H9 (cell line): ENCODE measurements around the gene RIPOR1. TPM values are rescaled to one million over a fixed set of nuclear protein-coding genes. Genes with fewer than 3 reads are reported as not detected.
A peak's percentile ranks its signal among the peaks of the same experiment; 100 is the strongest.

Experiments
- DNase-seq: peaks from one replicate; pipeline ENCODE4 v3.0.0-alpha.2; 2017
- H2AFZ ChIP-seq: one replicate; pipeline ENCODE4 v1.6.1; 2013; ENCODE audit warnings: mild to moderate bottlenecking, low read length, control low read depth, moderate library complexity
- H2AK5ac ChIP-seq: 2 replicates; pipeline ENCODE4 v1.6.1; 2013; ENCODE audit warnings: low read length, control low read depth, mixed read lengths; ENCODE audit not compliant: insufficient read length
- H2BK120ac ChIP-seq: one replicate; pipeline ENCODE4 v1.6.1; 2013; ENCODE audit warnings: low read depth, mild to moderate bottlenecking, low read length, control low read depth, inconsistent platforms; ENCODE audit not compliant: poor library complexity, severe bottlenecking
- H2BK12ac ChIP-seq: 2 replicates; pipeline ENCODE4 v1.6.1; 2013; ENCODE audit warnings: low read length, control low read depth, mixed read lengths, low read depth; ENCODE audit not compliant: insufficient read length
- H2BK15ac ChIP-seq: 2 replicates; pipeline ENCODE4 v1.6.1; 2013; ENCODE audit warnings: low read depth, low read length, control low read depth
- H2BK20ac ChIP-seq: one replicate; pipeline ENCODE4 v1.6.1; 2013; ENCODE audit warnings: low read depth, mild to moderate bottlenecking, low read length, control low read depth, inconsistent platforms; ENCODE audit not compliant: poor library complexity, severe bottlenecking
- H2BK5ac ChIP-seq: 2 replicates; pipeline ENCODE4 v1.6.1; 2013; ENCODE audit warnings: low read length, control low read depth, mixed read lengths; ENCODE audit not compliant: insufficient read length
- H3K14ac ChIP-seq: 2 replicates; pipeline ENCODE4 v1.6.1; 2013; ENCODE audit warnings: low read length, control low read depth; ENCODE audit not compliant: insufficient read depth
- H3K18ac ChIP-seq: 2 replicates; pipeline ENCODE4 v1.6.1; 2013; ENCODE audit warnings: low read depth, mild to moderate bottlenecking, mixed read lengths, low read length, control low read depth; ENCODE audit not compliant: insufficient read length
- H3K23ac ChIP-seq: 2 replicates; pipeline ENCODE4 v1.6.1; 2013; ENCODE audit warnings: low read length, control low read depth, mixed read lengths, low read depth; ENCODE audit not compliant: insufficient read length
- H3K23me2 ChIP-seq: 2 replicates; pipeline ENCODE4 v1.6.1; 2013; ENCODE audit warnings: low read depth, mild to moderate bottlenecking, mixed read lengths, low read length, control low read depth; ENCODE audit not compliant: insufficient read length, poor library complexity, severe bottlenecking
- H3K27ac ChIP-seq: 2 replicates; pipeline ENCODE4 v1.5.1; 2013; ENCODE audit warnings: low read length, control low read depth, mixed read lengths, low read depth; ENCODE audit not compliant: insufficient read length
- H3K27me3 ChIP-seq: 2 replicates; pipeline ENCODE4 v1.6.1; 2013; ENCODE audit warnings: low read length, control low read depth, inconsistent platforms; ENCODE audit not compliant: insufficient read depth
- H3K4ac ChIP-seq: 2 replicates; pipeline ENCODE4 v1.6.1; 2013; ENCODE audit warnings: low read depth, mild to moderate bottlenecking, control low read depth, inconsistent platforms, low read length, moderate library complexity
- H3K4me1 ChIP-seq: 2 replicates; pipeline ENCODE4 v1.6.1; 2013; ENCODE audit warnings: low read length, control low read depth, inconsistent platforms; ENCODE audit not compliant: insufficient read depth
- H3K4me2 ChIP-seq: 2 replicates; pipeline ENCODE4 v1.6.1; 2013; ENCODE audit warnings: low read length, control low read depth, mixed read lengths; ENCODE audit not compliant: insufficient read length, insufficient read depth
- H3K56ac ChIP-seq: 2 replicates; pipeline ENCODE4 v1.6.1; 2013; ENCODE audit warnings: low read depth, mild to moderate bottlenecking, mixed read lengths, low read length, control low read depth; ENCODE audit not compliant: insufficient read length
- H3K79me1 ChIP-seq: 2 replicates; pipeline ENCODE4 v1.6.1; 2013; ENCODE audit warnings: low read depth, mild to moderate bottlenecking, moderate library complexity, low read length, control low read depth, inconsistent platforms; ENCODE audit not compliant: insufficient read depth, poor library complexity, severe bottlenecking
- H3K79me2 ChIP-seq: 2 replicates; pipeline ENCODE4 v1.6.1; 2013; ENCODE audit warnings: low read length, control low read depth, inconsistent platforms; ENCODE audit not compliant: insufficient read depth
- H3K9ac ChIP-seq: 2 replicates; pipeline ENCODE4 v1.6.1; 2013; ENCODE audit warnings: low read length, control low read depth, mixed read lengths; ENCODE audit not compliant: insufficient read length; ENCODE audit errors: extremely low read depth
- H3K9me3 ChIP-seq: one replicate; pipeline ENCODE4 v1.6.1; 2013; ENCODE audit warnings: low read depth, low read length, inconsistent platforms; ENCODE audit not compliant: control insufficient read depth
- H3T11ph ChIP-seq: one replicate; pipeline ENCODE4 v1.6.1; 2013; ENCODE audit warnings: mild to moderate bottlenecking, low read length, control low read depth, inconsistent platforms
- H4K20me1 ChIP-seq: one replicate; pipeline ENCODE4 v1.6.1; 2013; ENCODE audit not compliant: control insufficient read depth, insufficient read length, insufficient read depth
- H4K5ac ChIP-seq: 2 replicates; pipeline ENCODE4 v1.6.1; 2013; ENCODE audit warnings: low read depth, mild to moderate bottlenecking, mixed read lengths, low read length, control low read depth; ENCODE audit not compliant: insufficient read length
- H4K8ac ChIP-seq: replicated peaks from 2 replicates; pipeline ENCODE4 v1.6.1; 2013; ENCODE audit warnings: low read length, control low read depth, mixed read lengths, low read depth; ENCODE audit not compliant: insufficient read length
- H4K91ac ChIP-seq: 2 replicates; pipeline ENCODE4 v1.6.1; 2013; ENCODE audit warnings: low read depth, mild to moderate bottlenecking, moderate library complexity, mixed read lengths, low read length, control low read depth; ENCODE audit not compliant: insufficient read length
- H3K27ac Mint-ChIP-seq, 3 experiments: 2 replicates in 2 of 3; 3 replicates in 1 of 3; pipeline ENCODE4 v1.8.0; 2020 to 2021; ENCODE audit warnings: mixed read lengths in 3 of 3, mild to moderate bottlenecking in 1 of 3, moderate library complexity in 1 of 3
- H3K27me3 Mint-ChIP-seq: 2 replicates; pipeline ENCODE4 v1.8.0; 2021; ENCODE audit warnings: low read depth, mild to moderate bottlenecking, moderate library complexity, mixed read lengths
- H3K36me3 Mint-ChIP-seq, 3 experiments: 2 replicates in 2 of 3; 3 replicates in 1 of 3; pipeline ENCODE4 v1.8.0; 2020 to 2021; ENCODE audit warnings: low read depth in 3 of 3, mixed read lengths in 3 of 3; ENCODE audit not compliant: insufficient read depth in 1 of 3
- H3K4me1 Mint-ChIP-seq, 2 experiments: 2 replicates each; pipeline ENCODE4 v1.8.0; 2020; ENCODE audit warnings: mixed read lengths in 2 of 2
- H3K4me3 Mint-ChIP-seq, 2 experiments: 2 replicates in 1 of 2; 3 replicates in 1 of 2; pipeline ENCODE4 v1.8.0; 2020 to 2021; ENCODE audit warnings: mild to moderate bottlenecking in 2 of 2, mixed read lengths in 2 of 2, moderate library complexity in 1 of 2
- H3K9me3 Mint-ChIP-seq, 2 experiments: 2 replicates in 1 of 2; 3 replicates in 1 of 2; pipeline ENCODE4 v1.8.0; 2020; ENCODE audit warnings: mild to moderate bottlenecking in 2 of 2, mixed read lengths in 2 of 2, moderate library complexity in 1 of 2
- WGBS: extraction: QIAGEN DNeasy Blood & Tissue Kit; methylation state at CpG from one replicate; pipeline ENCODE4 v1.1.7; 2013; ENCODE audit warnings: missing lambda C conversion rate, low lambda C conversion rate, mixed read lengths; ENCODE audit not compliant: insufficient read length; ENCODE audit errors: extremely low coverage; 5-methylcytosine and 5-hydroxymethylcytosine counted together
- total RNA-seq: library from RNA; stranded (reverse); gene quantifications from 2 replicates; pipeline ENCODE4 v1.2.1, GENCODE V29; 2021
- TF ChIP-seq, protein P1 (sequence below): fragments of 200-600 bp; sonication (generic); conservative IDR thresholded peaks from 3 replicates; pipeline ENCODE4 v1.8.0; 2021; ENCODE audit warnings: antibody characterized with exemption, mild to moderate bottlenecking

The RIPOR1 gene
- total RNA-seq, 1 experiment from 2014 or later, result 14.3 TPM

DNA sequence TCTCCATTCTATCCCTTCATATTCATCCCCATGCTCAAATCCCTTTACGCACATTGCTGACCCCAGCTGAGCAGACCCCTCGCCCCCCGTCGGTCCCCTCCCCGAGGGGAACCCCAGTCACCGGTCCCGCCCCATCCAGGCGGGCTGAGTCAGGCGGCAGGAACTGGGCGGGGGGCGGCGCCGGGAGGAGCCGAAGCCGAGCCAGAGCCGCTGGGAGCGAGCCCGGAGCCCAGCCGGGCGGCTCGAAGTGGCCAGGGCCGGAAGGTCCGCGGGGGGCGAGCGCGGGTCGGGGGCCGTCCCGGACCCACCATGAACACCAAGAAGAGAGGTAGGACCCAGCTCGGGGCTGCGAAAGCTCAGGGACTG lies 8.6 kb downstream of the RIPOR1 start:
- no peak overlapping the region for H2BK120ac ChIP-seq
- Mint-ChIP-seq H3K4me3 (peak overlapping the region; percentile 66 to 84), H3K27ac (no peak overlapping the region), H3K36me3 (peaks cover 0 to 19% (median 2%) of the 10 kb centered on the region in 3 experiments; a peak in 3 of 7 replicates), H3K27me3 (peaks cover 92% of the 10 kb centered on the region), H3K4me1 (peaks cover 15 to 24% of the 10 kb centered on the region in 2 experiments), H3K9me3 (no peaks in the 10 kb centered on the region; a peak in 2 of 5 replicates)
- H3K23ac ChIP-seq, result no peak overlapping the region
- H3K27ac ChIP-seq, result no peak overlapping the region
- no peak overlapping the region for H2BK12ac ChIP-seq
- H3K4ac ChIP-seq, result no peak overlapping the region
- H3K56ac ChIP-seq, result no peak overlapping the region
- peak overlapping the region; percentile 21 for H3K18ac ChIP-seq
- no peaks in the 10 kb centered on the region for H3K79me2 ChIP-seq
- H4K8ac ChIP-seq, result no peak overlapping the region
- H2BK5ac ChIP-seq, result no peak overlapping the region
- WGBS, result no CpG with 5 or more reads among the region's 32 CpGs
- no peak overlapping the region for H4K91ac ChIP-seq
- peaks cover 6% of the 10 kb centered on the region for H4K20me1 ChIP-seq
- DNase-seq, result peak; percentile 63
- H3K4me1 ChIP-seq, result peaks cover 2% of the 10 kb centered on the region; the same call in 1 of the 2 replicates
- TF ChIP-seq, protein P1, sequence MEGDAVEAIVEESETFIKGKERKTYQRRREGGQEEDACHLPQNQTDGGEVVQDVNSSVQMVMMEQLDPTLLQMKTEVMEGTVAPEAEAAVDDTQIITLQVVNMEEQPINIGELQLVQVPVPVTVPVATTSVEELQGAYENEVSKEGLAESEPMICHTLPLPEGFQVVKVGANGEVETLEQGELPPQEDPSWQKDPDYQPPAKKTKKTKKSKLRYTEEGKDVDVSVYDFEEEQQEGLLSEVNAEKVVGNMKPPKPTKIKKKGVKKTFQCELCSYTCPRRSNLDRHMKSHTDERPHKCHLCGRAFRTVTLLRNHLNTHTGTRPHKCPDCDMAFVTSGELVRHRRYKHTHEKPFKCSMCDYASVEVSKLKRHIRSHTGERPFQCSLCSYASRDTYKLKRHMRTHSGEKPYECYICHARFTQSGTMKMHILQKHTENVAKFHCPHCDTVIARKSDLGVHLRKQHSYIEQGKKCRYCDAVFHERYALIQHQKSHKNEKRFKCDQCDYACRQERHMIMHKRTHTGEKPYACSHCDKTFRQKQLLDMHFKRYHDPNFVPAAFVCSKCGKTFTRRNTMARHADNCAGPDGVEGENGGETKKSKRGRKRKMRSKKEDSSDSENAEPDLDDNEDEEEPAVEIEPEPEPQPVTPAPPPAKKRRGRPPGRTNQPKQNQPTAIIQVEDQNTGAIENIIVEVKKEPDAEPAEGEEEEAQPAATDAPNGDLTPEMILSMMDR, result no peak
- no peak overlapping the region for H3K9ac ChIP-seq
- peaks cover 49% of the 10 kb centered on the region; the same call in 1 of the 2 replicates for H3K27me3 ChIP-seq
- no peak overlapping the region for H2BK20ac ChIP-seq
- peaks cover 10% of the 10 kb centered on the region for H3K23me2 ChIP-seq
- H3K9me3 ChIP-seq, result no peaks in the 10 kb centered on the region
- H2BK15ac ChIP-seq, result no peak overlapping the region
- no peak overlapping the region for H3T11ph ChIP-seq
- H2AFZ ChIP-seq, result no peak overlapping the region
- H2AK5ac ChIP-seq, result no peak overlapping the region
- peak overlapping the region; percentile 50 for H3K4me2 ChIP-seq
- no peaks in the 10 kb centered on the region for H3K79me1 ChIP-seq
- 0 out of 2 replicates have a peak overlapping the region, but pooled peaks have one; percentile 42 for H3K14ac ChIP-seq
- no peak overlapping the region for H4K5ac ChIP-seq
